Spleen (tissue), 11 donors: ENCODE data around the gene DLX4. TPM values are rescaled to one million over a fixed set of nuclear protein-coding genes. Genes with fewer than 3 reads are reported as not detected.

Experiments used
- DNase-seq: peaks from one replicate; pipeline ENCODE4 v3.0.0-alpha.2; 2020
- H3K27ac ChIP-seq, 8 donors: fragments of 200-600 bp; sonication (generic) in 7 of 8; 1 replicate in 4 of 8; 2 replicates in 4 of 8; pipeline versions ENCODE4 v1.5.0 to v1.8.0; 2016 to 2021; ENCODE audit warnings: inconsistent platforms in 4 of 8, mild to moderate bottlenecking in 4 of 8, moderate library complexity in 1 of 8
- H3K27me3 ChIP-seq, 7 donors: fragments of 200-600 bp; sonication (generic) in 6 of 7; replicated peaks in 1 of 7; 1 replicate in 4 of 7; 2 replicates in 3 of 7; pipeline versions ENCODE4 v1.5.0 to v1.8.0; 2016 to 2021; ENCODE audit warnings: inconsistent platforms in 3 of 7, mild to moderate bottlenecking in 1 of 7
- H3K36me3 ChIP-seq, 6 donors: fragments of 200-600 bp; sonication (generic) in 5 of 6; 1 replicate in 4 of 6; 2 replicates in 2 of 6; pipeline versions ENCODE4 v1.5.0 to v1.8.0; 2016 to 2021; ENCODE audit warnings: inconsistent platforms in 2 of 6
- H3K4me1 ChIP-seq, 6 donors: fragments of 200-600 bp; sonication (generic) in 5 of 6; 1 replicate in 3 of 6; 2 replicates in 3 of 6; pipeline versions ENCODE4 v1.5.0 to v1.8.0; 2016 to 2021; ENCODE audit warnings: inconsistent platforms in 3 of 6
- H3K4me3 ChIP-seq, 8 donors: fragments of 200-600 bp; sonication (generic) in 7 of 8; 1 replicate in 4 of 8; 2 replicates in 4 of 8; pipeline versions ENCODE4 v1.5.0 to v1.8.0; 2016 to 2021; ENCODE audit warnings: inconsistent platforms in 4 of 8, mild to moderate bottlenecking in 4 of 8, moderate library complexity in 2 of 8
- H3K9me3 ChIP-seq, 8 donors: fragments of 200-600 bp; sonication (generic) in 7 of 8; 1 replicate in 4 of 8; 2 replicates in 4 of 8; pipeline versions ENCODE4 v1.5.0 to v1.8.0; 2016 to 2021; ENCODE audit warnings: inconsistent platforms in 4 of 8
- CTCF ChIP-seq, 11 experiments: fragments of 200-600 bp in 7 of 11; fragments of 450-650 bp in 4 of 11; sonication (generic) in 4 of 11; IDR thresholded peaks in 8 of 11; conservative IDR thresholded peaks in 3 of 11; 1 replicate in 7 of 11; 2 replicates in 4 of 11; pipeline versions ENCODE4 v1.4.0 to v1.8.0; 2016 to 2021; ENCODE audit warnings: antibody characterized with exemption in 11 of 11, inconsistent platforms in 4 of 11, mild to moderate bottlenecking in 1 of 11
- POLR2A ChIP-seq, 3 donors: fragments of 450-650 bp; IDR thresholded peaks; one replicate each; pipeline ENCODE4 v1.5.1; 2017; ENCODE audit warnings: antibody characterized with exemption in 3 of 3, mild to moderate bottlenecking in 1 of 3
- POLR2AphosphoS5 ChIP-seq, 3 donors: sonication (generic); formaldehyde crosslinking; IDR thresholded peaks; one replicate each; pipeline ENCODE4 v1.5.1; 2017; ENCODE audit warnings: antibody characterized with exemption in 3 of 3
- WGBS, 5 donors: extraction: QIAGEN DNeasy Blood & Tissue Kit in 3 of 5; methylation state at CpG; one replicate each; pipeline versions ENCODE4 v1.1.5 to v1.1.7; 2013 to 2018; 5-methylcytosine and 5-hydroxymethylcytosine counted together
- intact Hi-C: fragments of 100-400 bp; cut with DNase I; formaldehyde crosslinking; loops from one replicate; pipeline ENCODE4 v1.15.0; 2023; ENCODE audit warnings: low total_unique reads
- polyA plus RNA-seq, 3 donors: library from polyadenylated mRNA; stranded (reverse); fragments of 200-250 nt; gene quantifications; one replicate each; pipeline ENCODE4 v1.2.1, GENCODE V29; 2013
- total RNA-seq, 7 donors: library from RNA; depleted of rRNA in 3 of 7; stranded (reverse); fragments of >200 nt in 3 of 7; fragmentation: NEBNext Ultra II Directional in 4 of 7; extraction: Animal tissue kit (Norgen Biotek cat#: 25700) in 4 of 7; gene quantifications; one replicate each; pipeline versions ENCODE4 v1.1.0 to v1.2.1, GENCODE V29; 2016 to 2021
- donor health status: healthy with polysubstance abuse.
- donor health status: DM: no; HTN: no; CAD: no; lungs with moderate emphysema.
- donor health status: DM: no; HTN: no; CAD: no.
- donor health status: Bipolar disorder and iron deficiency.
- donor health status: healthy.
- donor health status: DM: no; HTN: no; CAD: no.
- donor health status: DM: yes; HTN: yes; CAD: no.

Gene DLX4
- total and polyA plus RNA-seq, 10 donors, result 0.09 to 1.1 (median 0.31) TPM; not detected in 2

- no peaks in the 10 kb centered on the region for H3K36me3 ChIP-seq
- TF ChIP-seq POLR2A (IDR thresholded peaks at IDR 0.05), result no peak
- TF ChIP-seq CTCF (IDR thresholded peaks at IDR 0.05 in 8 of 11, conservative IDR thresholded peaks at IDR 0.05 in 3 of 11), result no peak
- peak in 2 of 3 donors; percentile 42 to 51 for TF ChIP-seq POLR2AphosphoS5 (IDR thresholded peaks at IDR 0.05)
- H3K4me1 ChIP-seq, result peaks cover 24 to 77% (median 57%) of the 10 kb centered on the region in 6 donors
- H3K9me3 ChIP-seq, result no peaks in the 10 kb centered on the region
- H3K27me3 ChIP-seq, result peaks cover 14 to 100% (median 100%) of the 10 kb centered on the region in 7 donors
- WGBS, 5 donors, result 0 to 3% (median 1%) methylated on average over 27 to 64 of the region's 64 CpGs
- peak overlapping the region; percentile 47 to 85 (median 58) for H3K4me3 ChIP-seq
- DNase-seq, result peak; percentile 92
- H3K27ac ChIP-seq, result peak overlapping the region in 1 of 8 donors; percentile 19
- intact Hi-C loops, result no loop called here
Measured at GRCh38 chr17:49968405-49969133, 421 bp upstream of the DLX4 start.

- 10 to 18% (median 14%) methylated on average over 12 to 18 of the region's 18 CpGs for WGBS, 5 donors
- Histone ChIP-seq H3K27me3 (peaks cover 7 to 100% (median 94%) of the 10 kb centered on the region in 7 donors), H3K27ac (no peak overlapping the region), H3K9me3 (no peaks in the 10 kb centered on the region), H3K4me1 (peaks cover 19 to 65% (median 47%) of the 10 kb centered on the region in 6 donors), H3K4me3 (peak overlapping the region in 5 of 8 donors; percentile 53 to 85 (median 59)), H3K36me3 (no peaks in the 10 kb centered on the region)
- no peak for TF ChIP-seq CTCF (IDR thresholded peaks at IDR 0.05 in 8 of 11, conservative IDR thresholded peaks at IDR 0.05 in 3 of 11)
- intact Hi-C loops, result no loop called here
- DNase-seq, result no peak
Measured at GRCh38 chr17:49969795-49970389, 902 bp downstream of the DLX4 start.

- Histone ChIP-seq H3K9me3 (no peaks in the 10 kb centered on the region), H3K27ac (no peak overlapping the region), H3K36me3 (no peaks in the 10 kb centered on the region), H3K4me3 (no peak overlapping the region), H3K4me1 (peaks cover 17 to 59% (median 41%) of the 10 kb centered on the region in 6 donors), H3K27me3 (peaks cover 6 to 100% (median 88%) of the 10 kb centered on the region in 7 donors)
- 66 to 81% (median 69%) methylated on average over 3 of the region's 3 CpGs for WGBS, 5 donors
- no peak for TF ChIP-seq POLR2AphosphoS5 (IDR thresholded peaks at IDR 0.05)
- no peak for TF ChIP-seq CTCF (IDR thresholded peaks at IDR 0.05 in 8 of 11, conservative IDR thresholded peaks at IDR 0.05 in 3 of 11)
- TF ChIP-seq POLR2A (IDR thresholded peaks at IDR 0.05), result no peak
- intact Hi-C loops, result no loop called here
- DNase-seq, result no peak
Measured at GRCh38 chr17:49970498-49970897, 1.5 kb downstream of the DLX4 start.

GRCh38 chr17:49971199-49971847 lies 2.3 kb downstream of the DLX4 start:
- TF ChIP-seq CTCF (IDR thresholded peaks at IDR 0.05 in 8 of 11, conservative IDR thresholded peaks at IDR 0.05 in 3 of 11) (no peak), POLR2A (IDR thresholded peaks at IDR 0.05) (no peak), POLR2AphosphoS5 (IDR thresholded peaks at IDR 0.05) (no peak)
- intact Hi-C loops, result no loop called here
- no peak overlapping the region for H3K27ac ChIP-seq
- WGBS, 5 donors, result 9 to 16% (median 10%) methylated on average over 35 of the region's 35 CpGs
- H3K4me1 ChIP-seq, result peaks cover 17 to 52% (median 38%) of the 10 kb centered on the region in 6 donors
- H3K4me3 ChIP-seq, result peak overlapping the region in 1 of 8 donors; percentile 40
- no peak for DNase-seq
- peaks cover 6 to 100% (median 80%) of the 10 kb centered on the region in 7 donors for H3K27me3 ChIP-seq
- H3K9me3 ChIP-seq, result no peaks in the 10 kb centered on the region
- no peaks in the 10 kb centered on the region for H3K36me3 ChIP-seq
